ENCODE measurements around the gene SHROOM3. TPM values are rescaled to one million over a fixed set of nuclear protein-coding genes. Genes with fewer than 3 reads are reported as not detected.

Gene SHROOM3
- total RNA-seq, 1 donor from 2014 or later: 45.1 TPM

DNA sequence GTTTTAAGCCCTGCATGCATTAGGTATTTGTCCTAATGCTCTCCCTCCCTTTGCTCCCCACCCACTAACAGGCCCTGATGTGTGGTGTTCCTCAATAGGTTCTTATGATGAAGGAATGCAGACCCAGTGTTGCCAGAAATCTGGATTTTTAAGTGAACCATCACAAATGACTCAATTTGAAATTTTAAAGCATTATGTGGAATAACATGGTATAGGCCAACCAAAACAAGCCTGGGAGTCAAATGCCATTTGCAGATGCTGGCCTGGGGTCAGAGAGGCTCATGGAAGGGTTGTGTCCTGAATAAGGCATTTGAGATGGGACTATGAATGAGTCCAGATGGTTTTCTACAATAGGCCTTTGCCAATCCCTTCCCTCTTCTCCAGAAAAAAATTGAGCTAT lies 179.6 kb downstream of the SHROOM3 start:
- DNase-seq (ENCODE audit: low read depth): no peak
- H3K36me3 ChIP-seq (ENCODE audit: control insufficient read depth, insufficient read depth, low read length): peaks cover 1% of the 10 kb centered on the region
- no peaks in the 10 kb centered on the region for H3K27me3 ChIP-seq (ENCODE audit: control insufficient read depth, insufficient read depth, low read length)
- TF ChIP-seq, protein P1, sequence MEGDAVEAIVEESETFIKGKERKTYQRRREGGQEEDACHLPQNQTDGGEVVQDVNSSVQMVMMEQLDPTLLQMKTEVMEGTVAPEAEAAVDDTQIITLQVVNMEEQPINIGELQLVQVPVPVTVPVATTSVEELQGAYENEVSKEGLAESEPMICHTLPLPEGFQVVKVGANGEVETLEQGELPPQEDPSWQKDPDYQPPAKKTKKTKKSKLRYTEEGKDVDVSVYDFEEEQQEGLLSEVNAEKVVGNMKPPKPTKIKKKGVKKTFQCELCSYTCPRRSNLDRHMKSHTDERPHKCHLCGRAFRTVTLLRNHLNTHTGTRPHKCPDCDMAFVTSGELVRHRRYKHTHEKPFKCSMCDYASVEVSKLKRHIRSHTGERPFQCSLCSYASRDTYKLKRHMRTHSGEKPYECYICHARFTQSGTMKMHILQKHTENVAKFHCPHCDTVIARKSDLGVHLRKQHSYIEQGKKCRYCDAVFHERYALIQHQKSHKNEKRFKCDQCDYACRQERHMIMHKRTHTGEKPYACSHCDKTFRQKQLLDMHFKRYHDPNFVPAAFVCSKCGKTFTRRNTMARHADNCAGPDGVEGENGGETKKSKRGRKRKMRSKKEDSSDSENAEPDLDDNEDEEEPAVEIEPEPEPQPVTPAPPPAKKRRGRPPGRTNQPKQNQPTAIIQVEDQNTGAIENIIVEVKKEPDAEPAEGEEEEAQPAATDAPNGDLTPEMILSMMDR (IDR thresholded peaks at IDR 0.05; ENCODE audit: insufficient read depth, low read length, poor library complexity, severe bottlenecking): no peak
- H3K4me3 ChIP-seq (ENCODE audit: low read depth, low read length): no peak overlapping the region

- H3K4me3 ChIP-seq (ENCODE audit: low read depth, low read length): no peak overlapping the region
- H3K36me3 ChIP-seq (ENCODE audit: control insufficient read depth, insufficient read depth, low read length): peaks cover 1% of the 10 kb centered on the region
- TF ChIP-seq, protein P1 (IDR thresholded peaks at IDR 0.05; ENCODE audit: insufficient read depth, low read length, poor library complexity, severe bottlenecking): no peak
- no peaks in the 10 kb centered on the region for H3K27me3 ChIP-seq (ENCODE audit: control insufficient read depth, insufficient read depth, low read length)
- DNase-seq (ENCODE audit: low read depth): no peak
Observed at GRCh38 chr4:76615999-76616398, 181.0 kb downstream of the SHROOM3 start.

DNA sequence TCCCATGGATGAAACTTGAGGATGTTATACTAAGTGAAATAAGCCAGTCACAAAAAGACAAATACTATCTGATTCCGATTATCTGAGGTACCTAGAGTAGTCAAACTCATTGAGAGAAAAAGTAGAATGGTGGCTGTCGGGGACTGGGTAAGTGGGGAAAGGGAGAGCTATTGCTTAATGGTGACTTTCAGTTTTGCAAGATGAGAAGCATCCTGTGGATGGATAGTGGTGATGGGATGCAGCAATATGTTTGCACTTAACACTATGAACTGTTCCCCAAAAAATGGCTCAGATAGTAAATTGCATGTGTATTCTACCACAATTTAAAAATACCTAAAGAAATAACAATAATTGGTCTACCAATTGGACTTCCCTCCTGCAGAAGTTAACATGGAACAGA lies 181.5 kb downstream of the SHROOM3 start:
- TF ChIP-seq, protein P1 (IDR thresholded peaks at IDR 0.05; ENCODE audit: insufficient read depth, low read length, poor library complexity, severe bottlenecking): no peak
- Histone ChIP-seq H3K36me3 (ENCODE audit: control insufficient read depth, insufficient read depth, low read length) (peaks cover 1% of the 10 kb centered on the region), H3K27me3 (ENCODE audit: control insufficient read depth, insufficient read depth, low read length) (no peaks in the 10 kb centered on the region), H3K4me3 (ENCODE audit: low read depth, low read length) (no peak overlapping the region)
- no peak for DNase-seq (ENCODE audit: low read depth)

- Histone ChIP-seq H3K36me3 (ENCODE audit: control insufficient read depth, insufficient read depth, low read length) (no peaks in the 10 kb centered on the region), H3K4me3 (ENCODE audit: low read depth, low read length) (no peak overlapping the region), H3K27me3 (ENCODE audit: control insufficient read depth, insufficient read depth, low read length) (no peaks in the 10 kb centered on the region)
- TF ChIP-seq, protein P1 (IDR thresholded peaks at IDR 0.05; ENCODE audit: insufficient read depth, low read length, poor library complexity, severe bottlenecking): no peak
- DNase-seq (ENCODE audit: low read depth): no peak
Observed at GRCh38 chr4:76620723-76621468, 185.9 kb downstream of the SHROOM3 start.

- no peak for DNase-seq (ENCODE audit: low read depth)
- TF ChIP-seq, protein P1 (IDR thresholded peaks at IDR 0.05; ENCODE audit: insufficient read depth, low read length, poor library complexity, severe bottlenecking): no peak
- Histone ChIP-seq H3K36me3 (ENCODE audit: control insufficient read depth, insufficient read depth, low read length) (no peaks in the 10 kb centered on the region), H3K27me3 (ENCODE audit: control insufficient read depth, insufficient read depth, low read length) (no peaks in the 10 kb centered on the region), H3K4me3 (ENCODE audit: low read depth, low read length) (no peak overlapping the region)
Observed at GRCh38 chr4:76622126-76622525, 187.1 kb downstream of the SHROOM3 start.

DNA sequence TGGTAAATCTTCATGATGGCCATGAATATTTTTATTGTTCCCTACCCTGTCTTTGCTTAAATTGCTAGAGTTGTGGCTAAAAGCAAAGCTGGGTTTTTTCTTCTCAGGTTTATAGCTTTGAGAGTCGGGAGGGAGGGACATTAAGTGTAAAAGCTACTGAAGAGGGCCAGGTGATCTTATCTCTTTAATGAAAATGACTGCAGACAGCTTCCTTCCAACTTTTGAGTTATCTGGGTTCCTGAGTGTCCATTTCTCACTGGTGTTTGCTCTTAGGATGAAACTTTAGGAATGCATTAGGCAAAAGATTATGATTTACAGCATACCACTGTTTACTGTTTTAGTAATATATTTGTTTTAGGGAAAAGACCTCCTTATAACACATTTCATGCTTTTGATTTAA lies 187.7 kb downstream of the SHROOM3 start:
- no peaks in the 10 kb centered on the region for H3K27me3 ChIP-seq (ENCODE audit: control insufficient read depth, insufficient read depth, low read length)
- no peaks in the 10 kb centered on the region for H3K36me3 ChIP-seq (ENCODE audit: control insufficient read depth, insufficient read depth, low read length)
- DNase-seq (ENCODE audit: low read depth): no peak
- H3K4me3 ChIP-seq (ENCODE audit: low read depth, low read length): no peak overlapping the region
- TF ChIP-seq, protein P1 (IDR thresholded peaks at IDR 0.05; ENCODE audit: insufficient read depth, low read length, poor library complexity, severe bottlenecking): no peak

Measured in kidney epithelial cell (primary cell).